Measurements from ENCODE around the gene DBF4. TPM values are rescaled to one million over a fixed set of nuclear protein-coding genes. Genes with fewer than 3 reads are reported as not detected.

The DBF4 gene
- total RNA-seq, 1 donor from 2014 or later, result 1.3 TPM

GRCh38 chr7:87948371-87948770 lies 72.1 kb downstream of the DBF4 start:
- no peaks in the 10 kb centered on the region for H3K36me3 ChIP-seq
- no peak overlapping the region for H3K4me3 ChIP-seq
- no peak overlapping the region for H3K27ac ChIP-seq (replicated peaks)
- no peaks in the 10 kb centered on the region for H3K9me3 ChIP-seq (replicated peaks)
- intact Hi-C loops (cut with micrococcal nuclease), result no loop called here
- no peak for DNase-seq
- H3K4me1 ChIP-seq, result no peaks in the 10 kb centered on the region
- TF ChIP-seq CTCF (IDR thresholded peaks at IDR 0.05; ENCODE audit: borderline replicate concordance), result no peak
- H3K27me3 ChIP-seq (ENCODE audit: low read depth), result no peaks in the 10 kb centered on the region

Other genes with a start within 250 kb of the DBF4 start
- gene RUNDC3B, start 248.1 kb upstream of the DBF4 start, total RNA-seq, result 0.36 TPM
- gene SLC25A40, start 133 bp upstream of the DBF4 start, total RNA-seq, result 27.0 TPM
- 1.9 TPM for gene ADAM22, start 57.8 kb downstream of the DBF4 start, total RNA-seq